Endothelial cell (in vitro differentiated cells): ENCODE measurements around the gene PSMF1. TPM values are rescaled to one million over a fixed set of nuclear protein-coding genes. Genes with fewer than 3 reads are reported as not detected.

ENCODE experiments used
- DNase-seq: peaks from one replicate; pipeline ENCODE4 v3.0.0; 2021; ENCODE audit warnings: low spot score
- H3K27ac Mint-ChIP-seq: one replicate; pipeline ENCODE4 v1.8.0; 2021; ENCODE audit warnings: mixed read lengths, inconsistent platforms; ENCODE audit not compliant: unreplicated experiment
- H3K27me3 Mint-ChIP-seq: one replicate; pipeline ENCODE4 v1.8.0; 2021; ENCODE audit warnings: mild to moderate bottlenecking, moderate library complexity, mixed read lengths, inconsistent platforms; ENCODE audit not compliant: unreplicated experiment
- H3K36me3 Mint-ChIP-seq: one replicate; pipeline ENCODE4 v1.8.0; 2021; ENCODE audit warnings: mild to moderate bottlenecking, low read depth, mixed read lengths, inconsistent platforms; ENCODE audit not compliant: unreplicated experiment
- H3K4me1 Mint-ChIP-seq: one replicate; pipeline ENCODE4 v1.8.0; 2021; ENCODE audit warnings: mild to moderate bottlenecking, mixed read lengths, inconsistent platforms; ENCODE audit not compliant: unreplicated experiment
- H3K4me3 Mint-ChIP-seq: one replicate; pipeline ENCODE4 v1.8.0; 2021; ENCODE audit warnings: mild to moderate bottlenecking, mixed read lengths, inconsistent platforms; ENCODE audit not compliant: unreplicated experiment
- H3K9me3 Mint-ChIP-seq: one replicate; pipeline ENCODE4 v1.8.0; 2021; ENCODE audit warnings: mixed read lengths, inconsistent platforms; ENCODE audit not compliant: unreplicated experiment
- total RNA-seq: library from RNA; stranded (reverse); fragmentation: NEBNext Ultra II Directional; extraction: Animal tissue kit (Norgen Biotek cat#: 25700); gene quantifications from one replicate; pipeline ENCODE4 v1.2.1, GENCODE V29; 2021; ENCODE audit not compliant: unreplicated experiment
- TF ChIP-seq, protein P1 (sequence below): fragments of 200-600 bp; sonication (generic); IDR thresholded peaks from one replicate; pipeline ENCODE4 v1.5.0; 2021; ENCODE audit warnings: antibody characterized with exemption; ENCODE audit not compliant: unreplicated experiment

Gene PSMF1
- total RNA-seq, 1 donor from 2014 or later = 91.7 TPM

DNA sequence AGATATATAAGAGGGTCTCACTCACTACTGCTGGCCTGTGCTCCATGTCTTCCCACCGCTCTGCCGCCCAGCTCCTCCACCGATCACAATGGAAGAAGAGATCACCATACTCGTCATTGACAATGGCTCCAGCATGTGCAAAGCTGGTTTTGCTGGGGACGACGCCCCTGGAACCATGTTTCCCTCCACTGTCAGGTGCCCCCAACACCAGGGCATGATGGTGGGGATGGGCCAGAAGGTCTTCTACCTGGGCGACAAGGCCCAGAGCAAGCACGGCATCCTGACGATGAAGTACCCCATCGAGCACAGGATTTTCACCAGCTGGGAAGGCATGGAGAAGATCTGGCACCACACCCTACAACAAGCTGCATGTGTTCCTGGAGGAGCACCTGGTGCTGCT, 42.1 kb downstream of the PSMF1 start:
- Mint-ChIP-seq H3K4me3 (no peak overlapping the region), H3K36me3 (peaks cover 50% of the 10 kb centered on the region), H3K4me1 (peaks cover 13% of the 10 kb centered on the region), H3K27ac (no peak overlapping the region), H3K9me3 (no peaks in the 10 kb centered on the region), H3K27me3 (peaks cover 3% of the 10 kb centered on the region)
- DNase-seq = no peak
- TF ChIP-seq, protein P1, sequence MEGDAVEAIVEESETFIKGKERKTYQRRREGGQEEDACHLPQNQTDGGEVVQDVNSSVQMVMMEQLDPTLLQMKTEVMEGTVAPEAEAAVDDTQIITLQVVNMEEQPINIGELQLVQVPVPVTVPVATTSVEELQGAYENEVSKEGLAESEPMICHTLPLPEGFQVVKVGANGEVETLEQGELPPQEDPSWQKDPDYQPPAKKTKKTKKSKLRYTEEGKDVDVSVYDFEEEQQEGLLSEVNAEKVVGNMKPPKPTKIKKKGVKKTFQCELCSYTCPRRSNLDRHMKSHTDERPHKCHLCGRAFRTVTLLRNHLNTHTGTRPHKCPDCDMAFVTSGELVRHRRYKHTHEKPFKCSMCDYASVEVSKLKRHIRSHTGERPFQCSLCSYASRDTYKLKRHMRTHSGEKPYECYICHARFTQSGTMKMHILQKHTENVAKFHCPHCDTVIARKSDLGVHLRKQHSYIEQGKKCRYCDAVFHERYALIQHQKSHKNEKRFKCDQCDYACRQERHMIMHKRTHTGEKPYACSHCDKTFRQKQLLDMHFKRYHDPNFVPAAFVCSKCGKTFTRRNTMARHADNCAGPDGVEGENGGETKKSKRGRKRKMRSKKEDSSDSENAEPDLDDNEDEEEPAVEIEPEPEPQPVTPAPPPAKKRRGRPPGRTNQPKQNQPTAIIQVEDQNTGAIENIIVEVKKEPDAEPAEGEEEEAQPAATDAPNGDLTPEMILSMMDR = no peak

DNA sequence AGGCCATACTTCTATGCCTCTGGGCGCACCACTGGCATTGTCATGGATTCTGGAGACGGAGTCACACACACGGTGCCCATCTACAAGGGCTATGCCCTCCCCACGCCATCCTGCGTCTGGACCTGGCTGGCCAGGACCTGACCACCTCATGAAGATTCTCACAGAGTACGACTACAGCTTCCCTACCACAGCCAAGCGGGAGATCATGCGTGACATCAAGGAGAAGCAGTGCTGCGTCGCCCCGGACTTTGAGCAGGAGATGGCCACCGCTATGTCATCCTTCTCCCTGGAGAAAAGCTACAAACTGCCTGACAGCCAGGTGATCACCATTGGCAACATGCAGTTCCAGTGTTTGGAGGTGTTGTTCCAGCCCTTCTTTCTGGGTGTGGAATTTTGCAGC, 42.6 kb downstream of the PSMF1 start:
- H3K9me3 Mint-ChIP-seq = no peaks in the 10 kb centered on the region
- peaks cover 2% of the 10 kb centered on the region for H3K27me3 Mint-ChIP-seq
- peaks cover 13% of the 10 kb centered on the region for H3K4me1 Mint-ChIP-seq
- no peak overlapping the region for H3K27ac Mint-ChIP-seq
- DNase-seq = no peak
- no peak overlapping the region for H3K4me3 Mint-ChIP-seq
- TF ChIP-seq, protein P1 = no peak
- H3K36me3 Mint-ChIP-seq = peaks cover 50% of the 10 kb centered on the region

DNA sequence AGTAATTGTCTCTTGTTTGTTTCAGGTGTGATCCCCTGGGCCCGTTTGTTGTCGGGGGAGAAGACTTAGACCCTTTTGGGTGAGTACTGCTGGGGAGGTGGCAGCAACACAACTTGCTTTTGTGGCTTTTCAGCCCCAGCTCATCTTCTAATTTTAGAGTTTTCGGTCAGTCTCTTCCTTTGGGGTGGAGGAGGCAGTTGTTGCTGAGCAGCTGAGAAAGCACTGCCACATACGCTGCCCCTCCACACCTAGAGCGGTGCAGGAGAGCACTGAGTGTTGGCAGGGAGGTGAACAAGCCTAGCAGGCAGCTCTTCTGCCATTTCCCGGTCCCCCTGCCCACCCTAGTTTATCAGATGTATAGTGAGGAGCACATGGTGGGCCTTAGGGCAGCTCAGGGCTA, 44.7 kb downstream of the PSMF1 start:
- Mint-ChIP-seq H3K36me3 (peaks cover 49% of the 10 kb centered on the region), H3K4me3 (no peak overlapping the region), H3K9me3 (no peaks in the 10 kb centered on the region), H3K4me1 (peaks cover 19% of the 10 kb centered on the region), H3K27me3 (no peaks in the 10 kb centered on the region), H3K27ac (no peak overlapping the region)
- TF ChIP-seq, protein P1 = no peak
- DNase-seq = no peak

DNA sequence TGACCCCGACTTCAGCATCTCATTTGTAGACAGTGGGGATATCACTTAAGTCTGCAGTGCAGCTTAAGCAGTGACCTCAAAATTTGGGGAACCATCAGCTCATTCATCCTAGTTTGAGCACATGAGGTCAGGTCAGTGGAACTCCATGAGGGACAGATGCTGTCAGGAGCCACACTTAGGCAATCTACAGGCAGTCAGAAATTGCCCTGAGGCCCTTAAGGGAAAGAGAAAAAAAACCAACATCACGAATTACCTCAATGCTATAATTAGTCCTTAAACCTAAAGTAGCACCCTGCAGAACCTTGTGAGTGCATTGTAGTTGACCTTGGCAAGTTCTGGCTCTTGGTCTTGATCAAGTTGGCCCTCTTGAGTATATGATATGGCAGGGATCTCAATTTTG, 45.3 kb downstream of the PSMF1 start:
- no peak overlapping the region for H3K4me3 Mint-ChIP-seq
- H3K27ac Mint-ChIP-seq = no peak overlapping the region
- TF ChIP-seq, protein P1 = no peak
- peaks cover 22% of the 10 kb centered on the region for H3K4me1 Mint-ChIP-seq
- no peaks in the 10 kb centered on the region for H3K27me3 Mint-ChIP-seq
- no peak for DNase-seq
- peaks cover 54% of the 10 kb centered on the region for H3K36me3 Mint-ChIP-seq
- no peaks in the 10 kb centered on the region for H3K9me3 Mint-ChIP-seq

DNA sequence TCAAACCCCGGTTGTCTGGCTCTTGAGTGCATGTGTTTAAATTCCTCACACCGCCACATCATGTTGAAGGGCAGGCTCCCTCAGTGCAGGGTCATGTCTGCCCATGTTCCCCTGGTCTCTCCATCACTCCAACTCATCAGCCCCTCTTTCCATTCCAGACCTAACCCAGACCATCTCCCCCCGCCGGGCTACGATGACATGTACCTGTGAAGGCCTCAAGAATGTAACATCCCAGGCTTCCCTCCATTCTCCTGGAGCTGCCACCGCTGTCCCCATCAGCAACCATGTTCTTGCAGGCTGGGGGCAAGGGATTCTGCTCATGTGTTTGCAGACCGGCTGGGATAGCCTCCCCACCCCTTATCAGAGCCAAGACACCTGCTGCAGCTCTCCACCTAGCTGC, 46.5 kb downstream of the PSMF1 start:
- H3K9me3 Mint-ChIP-seq = no peaks in the 10 kb centered on the region
- TF ChIP-seq, protein P1 = no peak
- H3K27me3 Mint-ChIP-seq = no peaks in the 10 kb centered on the region
- H3K27ac Mint-ChIP-seq = peak overlapping the region; percentile 1
- peaks cover 22% of the 10 kb centered on the region for H3K4me1 Mint-ChIP-seq
- peak overlapping the region; percentile 20 for H3K4me3 Mint-ChIP-seq
- DNase-seq = no peak
- H3K36me3 Mint-ChIP-seq = peaks cover 62% of the 10 kb centered on the region
